Keratinocyte (primary cell): ENCODE data around the gene NLRC3. TPM values are rescaled to one million over a fixed set of nuclear protein-coding genes. Genes with fewer than 3 reads are reported as not detected.

Source experiments
- DNase-seq: peaks from one replicate; pipeline ENCODE4 v3.0.0-alpha.2; 2011; ENCODE audit warnings: low read depth, missing footprints, low spot score
- FAIRE-seq: peaks from 2 replicates; lab custom pipeline; 2011; peaks lifted over from hg19 to GRCh38; lab: Jason Lieb, UNC
- H2AFZ ChIP-seq: 2 replicates; pipeline ENCODE4 v1.6.0; 2012; ENCODE audit warnings: low read length, control low read depth, inconsistent platforms; ENCODE audit not compliant: control insufficient read depth
- H3K27ac ChIP-seq: 2 replicates; pipeline ENCODE4 v1.5.1; 2011; ENCODE audit warnings: low read length; ENCODE audit not compliant: control insufficient read depth, insufficient read depth
- H3K27me3 ChIP-seq: 3 replicates; pipeline ENCODE4 v1.6.0; 2011; ENCODE audit warnings: low read length; ENCODE audit not compliant: control insufficient read depth, insufficient read depth; ENCODE audit errors: extremely low read depth
- H3K36me3 ChIP-seq, 2 experiments: 2 replicates in 1 of 2; 3 replicates in 1 of 2; pipeline ENCODE4 v1.5.1; 2011; ENCODE audit warnings: low read length in 2 of 2, mild to moderate bottlenecking in 1 of 2; ENCODE audit not compliant: control insufficient read depth in 2 of 2, insufficient read depth in 2 of 2; ENCODE audit errors: extremely low read depth in 1 of 2
- H3K4me1 ChIP-seq: 3 replicates; pipeline ENCODE4 v1.5.1; 2011; ENCODE audit warnings: low read length; ENCODE audit not compliant: control insufficient read depth, insufficient read depth; ENCODE audit errors: extremely low read depth
- H3K4me2 ChIP-seq: 3 replicates; pipeline ENCODE4 v1.6.0; 2011; ENCODE audit warnings: low read depth, low read length; ENCODE audit not compliant: control insufficient read depth, insufficient read depth; ENCODE audit errors: extremely low read depth
- H3K4me3 ChIP-seq, 3 experiments: fragments of 200-600 bp in 1 of 3; sonication (generic) in 1 of 3; 2 replicates in 2 of 3; 3 replicates in 1 of 3; pipeline ENCODE4 v1.5.1; 2011 to 2016; ENCODE audit warnings: low read length in 3 of 3, mild to moderate bottlenecking in 3 of 3, control low read depth in 2 of 3, inconsistent platforms in 1 of 3, low read depth in 1 of 3, mixed read lengths in 1 of 3, mixed run types in 1 of 3, moderate library complexity in 1 of 3; ENCODE audit not compliant: control insufficient read depth in 2 of 3, insufficient read depth in 2 of 3; ENCODE audit errors: extremely low read depth in 1 of 3
- H3K79me2 ChIP-seq: 2 replicates; pipeline ENCODE4 v1.6.0; 2012; ENCODE audit warnings: low read length; ENCODE audit not compliant: control insufficient read depth, insufficient read depth
- H3K9ac ChIP-seq: 3 replicates; pipeline ENCODE4 v1.6.0; 2011; ENCODE audit warnings: low read length; ENCODE audit not compliant: control insufficient read depth, insufficient read depth; ENCODE audit errors: extremely low read depth
- H3K9me1 ChIP-seq: 3 replicates; pipeline ENCODE4 v1.6.0; 2011; ENCODE audit warnings: low read length; ENCODE audit not compliant: control insufficient read depth, insufficient read depth; ENCODE audit errors: extremely low read depth
- H3K9me3 ChIP-seq: 2 replicates; pipeline ENCODE4 v1.5.1; 2012; ENCODE audit warnings: low read depth, low read length; ENCODE audit not compliant: control insufficient read depth
- H4K20me1 ChIP-seq: 3 replicates; pipeline ENCODE4 v1.6.0; 2011; ENCODE audit warnings: low read length; ENCODE audit not compliant: control insufficient read depth, insufficient read depth; ENCODE audit errors: extremely low read depth
- CTCF ChIP-seq, 3 experiments: IDR thresholded peaks in 1 of 3; conservative IDR thresholded peaks in 1 of 3; optimal IDR thresholded peaks in 1 of 3; 2 replicates in 2 of 3; 3 replicates in 1 of 3; pipeline versions ENCODE3 to v1.5.1; 2011; ENCODE audit warnings: low read length in 3 of 3, mild to moderate bottlenecking in 3 of 3, moderate library complexity in 2 of 3, control low read depth in 1 of 3, inconsistent platforms in 1 of 3; ENCODE audit not compliant: insufficient read depth in 2 of 3; ENCODE audit errors: extremely low read depth in 1 of 3
- EZH2 ChIP-seq: IDR thresholded peaks from one replicate; pipeline ENCODE4 v1.6.1; 2012; ENCODE audit warnings: inconsistent platforms, mild to moderate bottlenecking, low read length, moderate library complexity
- dilution Hi-C: fragments of 300-500 bp; cut with MboI; formaldehyde crosslinking; loops from one replicate; pipeline ENCODE4 v1.7.0; 2020; ENCODE audit warnings: low sequenced_read_pairs; ENCODE audit not compliant: extremely low pct_ligation_motif_present
- polyA plus RNA-seq, 5 experiments: library from polyadenylated mRNA; depleted of rRNA in 3 of 5; stranded (reverse) in 3 of 5; stranded (forward) in 1 of 5; unstranded in 1 of 5; fragments of >200 nt; gene quantifications; 1 replicate in 1 of 5; 2 replicates in 3 of 5; 3 replicates in 1 of 5; pipeline versions ENCODE4 v1.2.1 to v1.2.3, GENCODE V29; 2011 to 2012; ENCODE audit warnings: missing spikeins in 2 of 5, low read depth in 1 of 5, low replicate concordance in 1 of 5

Gene NLRC3
- polyA plus RNA-seq, 1 donor (not counting 4 experiments of a cell fraction or from before 2014, with no cell fraction given) = not detected

GRCh38 chr16:3520841-3521240 lies 56.4 kb downstream of the NLRC3 start:
- Histone ChIP-seq H3K9me3 (no peaks in the 10 kb centered on the region), H3K9ac (no peak overlapping the region), H3K36me3 (peaks cover 7 to 12% of the 10 kb centered on the region in 2 experiments), H3K27ac (no peak overlapping the region), H3K79me2 (no peaks in the 10 kb centered on the region), H3K4me3 (no peak overlapping the region), H4K20me1 (no peaks in the 10 kb centered on the region), H3K4me2 (no peak overlapping the region), H3K27me3 (no peaks in the 10 kb centered on the region), H3K9me1 (no peaks in the 10 kb centered on the region), H3K4me1 (no peaks in the 10 kb centered on the region), H2AFZ (no peak overlapping the region)
- TF ChIP-seq EZH2 = no peak
- no peak for TF ChIP-seq CTCF (optimal IDR thresholded peaks at IDR 0.05 in 1 of 3, IDR thresholded peaks at IDR 0.05 in 1 of 3, conservative IDR thresholded peaks at IDR 0.05 in 1 of 3; ENCODE audit: extremely low read depth in 1 of 3, insufficient read depth in 2 of 3, low read length in 3 of 3)
- no peak for DNase-seq
- dilution Hi-C loops = no loop called here
- no peak for FAIRE-seq

DNA sequence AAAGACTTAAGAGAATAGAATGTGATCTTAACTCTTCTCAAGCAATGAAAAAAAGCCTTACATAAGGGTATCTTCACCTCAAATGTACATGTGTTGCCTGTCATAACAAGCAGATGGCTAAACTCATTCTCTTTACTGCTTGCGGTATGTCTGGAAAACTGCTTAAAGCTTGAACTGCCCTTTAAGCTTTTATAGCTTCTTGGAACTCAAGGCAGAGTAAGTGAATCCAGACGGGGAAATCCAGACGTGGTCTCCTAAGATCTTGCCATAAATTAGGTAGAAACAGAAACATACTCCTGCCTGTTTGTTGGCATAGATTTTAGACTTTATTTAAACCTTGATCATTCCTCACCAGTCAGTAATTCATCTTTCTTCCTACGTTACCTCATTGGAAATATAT lies 56.8 kb downstream of the NLRC3 start:
- H3K4me1 ChIP-seq = no peaks in the 10 kb centered on the region
- no peak overlapping the region for H3K4me2 ChIP-seq
- no peaks in the 10 kb centered on the region for H3K9me1 ChIP-seq
- no peaks in the 10 kb centered on the region for H3K79me2 ChIP-seq
- no peak overlapping the region for H2AFZ ChIP-seq
- H3K36me3 ChIP-seq = peaks cover 7 to 13% of the 10 kb centered on the region in 2 experiments
- no peaks in the 10 kb centered on the region for H4K20me1 ChIP-seq
- dilution Hi-C loops = no loop called here
- H3K9ac ChIP-seq = no peak overlapping the region
- no peaks in the 10 kb centered on the region for H3K27me3 ChIP-seq
- TF ChIP-seq EZH2 (no peak), CTCF (optimal IDR thresholded peaks at IDR 0.05 in 1 of 3, IDR thresholded peaks at IDR 0.05 in 1 of 3, conservative IDR thresholded peaks at IDR 0.05 in 1 of 3; ENCODE audit: extremely low read depth in 1 of 3, insufficient read depth in 2 of 3, low read length in 3 of 3) (no peak)
- H3K27ac ChIP-seq = no peak overlapping the region
- no peak overlapping the region for H3K4me3 ChIP-seq
- H3K9me3 ChIP-seq = no peaks in the 10 kb centered on the region
- DNase-seq (no peak), FAIRE-seq (no peak)
